Common myeloid progenitor, CD34-positive (primary cell): ENCODE data around the gene HPRT1.
"Not testable (repeated sequence)": the region's sequence is repeated elsewhere in the genome, so short reads cannot be mapped to it uniquely, and the experiment has no call there.

Experiments
- CTCF ChIA-PET: fragments of 350-600 bp; sonication (Branson Sonifier 250); formaldehyde crosslinking; loops from one replicate; lab custom pipeline; 2021; ENCODE audit warnings: antibody characterized with exemption; lab: Charles Lee
- POLR2A ChIA-PET: fragments of 350-600 bp; sonication (Branson Sonifier 250); formaldehyde crosslinking; loops from one replicate; lab custom pipeline; 2021; ENCODE audit warnings: antibody characterized with exemption; lab: Charles Lee
- DNase-seq, 3 donors: peaks; one replicate each; pipeline versions ENCODE4 v3.0.0 to v3.0.0-alpha.2; 2013
- H3K27ac ChIP-seq, 2 experiments: 1 replicate in 1 of 2; 2 replicates in 1 of 2; pipeline ENCODE4 v1.7.0; 2013; ENCODE audit warnings: inconsistent platforms in 2 of 2, low read length in 2 of 2, mild to moderate bottlenecking in 2 of 2, low read depth in 1 of 2, moderate library complexity in 1 of 2; ENCODE audit not compliant: severe bottlenecking in 2 of 2, insufficient read depth in 1 of 2, poor library complexity in 1 of 2
- H3K27me3 ChIP-seq, 5 experiments: replicated peaks in 2 of 5; 1 replicate in 3 of 5; 2 replicates in 2 of 5; pipeline versions ENCODE4 v1.6.1 to v1.7.0; 2013; ENCODE audit warnings: low read length in 4 of 5, mild to moderate bottlenecking in 2 of 5, moderate library complexity in 2 of 5, inconsistent platforms in 1 of 5; ENCODE audit not compliant: insufficient read depth in 5 of 5, control insufficient read depth in 4 of 5
- H3K36me3 ChIP-seq, 4 experiments: 1 replicate in 2 of 4; 2 replicates in 2 of 4; pipeline versions ENCODE4 v1.6.1 to v1.7.0; 2013; ENCODE audit warnings: low read length in 3 of 4, control low read depth in 1 of 4, mild to moderate bottlenecking in 1 of 4; ENCODE audit not compliant: control insufficient read depth in 4 of 4, insufficient read depth in 4 of 4
- H3K4me1 ChIP-seq, 4 experiments: 1 replicate in 3 of 4; 2 replicates in 1 of 4; pipeline versions ENCODE4 v1.6.1 to v1.7.1; 2013; ENCODE audit warnings: low read length in 3 of 4, mild to moderate bottlenecking in 3 of 4, control low read depth in 1 of 4, inconsistent platforms in 1 of 4, moderate library complexity in 1 of 4; ENCODE audit not compliant: control insufficient read depth in 4 of 4, insufficient read depth in 4 of 4; ENCODE audit errors: control extremely low read depth in 1 of 4
- H3K4me3 ChIP-seq, 7 experiments: 1 replicate in 4 of 7; 2 replicates in 3 of 7; pipeline versions ENCODE4 v1.5.1 to v1.7.0; 2013; ENCODE audit warnings: mild to moderate bottlenecking in 7 of 7, low read length in 6 of 7, moderate library complexity in 6 of 7, inconsistent platforms in 2 of 7, low read depth in 2 of 7, control low read depth in 1 of 7; ENCODE audit not compliant: insufficient read depth in 4 of 7, control insufficient read depth in 1 of 7; ENCODE audit errors: extremely low read depth in 1 of 7
- H3K9me3 ChIP-seq, 5 experiments: 1 replicate in 4 of 5; 2 replicates in 1 of 5; pipeline versions ENCODE4 v1.6.1 to v1.7.1; 2013; ENCODE audit warnings: low read length in 4 of 5, mild to moderate bottlenecking in 2 of 5, inconsistent platforms in 1 of 5, low read depth in 1 of 5, moderate library complexity in 1 of 5; ENCODE audit not compliant: control insufficient read depth in 4 of 5, insufficient read depth in 2 of 5; ENCODE audit errors: control extremely low read depth in 1 of 5
- WGBS: methylation state at CpG from one replicate; pipeline ENCODE4 v1.1.5; 2013; ENCODE audit not compliant: insufficient coverage; 5-methylcytosine and 5-hydroxymethylcytosine counted together

Gene HPRT1

GRCh38 chrX:134454506-134454905 is 5.5 kb upstream of the HPRT1 start:
- ChIA-PET CTCF (no interaction called here), POLR2A (no interaction called here)
- peak in 1 of 3 donors; percentile 27 for DNase-seq
- H3K27ac ChIP-seq: no peak overlapping the region
- WGBS: 92% methylated on average over 4 of the region's 7 CpGs
- H3K9me3 ChIP-seq: no peaks in the 10 kb centered on the region
- peaks cover 0 to 9% (median 2%) of the 10 kb centered on the region in 4 experiments for H3K4me1 ChIP-seq
- H3K4me3 ChIP-seq: no peak overlapping the region
- no peaks in the 10 kb centered on the region for H3K27me3 ChIP-seq
- H3K36me3 ChIP-seq: no peaks in the 10 kb centered on the region

GRCh38 chrX:134457708-134458107 is 2.3 kb upstream of the HPRT1 start:
- CTCF ChIA-PET: interaction anchor here (1.6 kb wide), 1 partner anchor 30 kb away, joined by 3 read pairs; no protein-coding TSS in a partner anchor
- POLR2A ChIA-PET: no interaction called here
- 71% methylated on average over 5 of the region's 5 CpGs for WGBS

GRCh38 chrX:134459683-134460004 is 321 bp upstream of the HPRT1 start:
- Histone ChIP-seq H3K4me1 (peaks cover 0 to 17% (median 11%) of the 10 kb centered on the region in 4 experiments), H3K36me3 (no peaks in the 10 kb centered on the region), H3K4me3 (peak overlapping the region; percentile 31 to 79 (median 66)), H3K27me3 (no peaks in the 10 kb centered on the region), H3K27ac (no peak overlapping the region), H3K9me3 (no peaks in the 10 kb centered on the region)
- WGBS: 39% methylated on average over 12 of the region's 12 CpGs
- peak in 1 of 3 donors; percentile 15 for DNase-seq
- ChIA-PET CTCF (no interaction called here), POLR2A (no interaction called here)

More at GRCh38 chrX:134457708-134458107, 2.3 kb upstream of the HPRT1 start:
- Histone ChIP-seq H3K27ac (no peak overlapping the region), H3K27me3 (no peaks in the 10 kb centered on the region), H3K36me3 (no peaks in the 10 kb centered on the region), H3K9me3 (no peaks in the 10 kb centered on the region), H3K4me1 (peaks cover 0 to 19% (median 9%) of the 10 kb centered on the region in 4 experiments), H3K4me3 (no peak overlapping the region)
- DNase-seq: no peak

DNA sequence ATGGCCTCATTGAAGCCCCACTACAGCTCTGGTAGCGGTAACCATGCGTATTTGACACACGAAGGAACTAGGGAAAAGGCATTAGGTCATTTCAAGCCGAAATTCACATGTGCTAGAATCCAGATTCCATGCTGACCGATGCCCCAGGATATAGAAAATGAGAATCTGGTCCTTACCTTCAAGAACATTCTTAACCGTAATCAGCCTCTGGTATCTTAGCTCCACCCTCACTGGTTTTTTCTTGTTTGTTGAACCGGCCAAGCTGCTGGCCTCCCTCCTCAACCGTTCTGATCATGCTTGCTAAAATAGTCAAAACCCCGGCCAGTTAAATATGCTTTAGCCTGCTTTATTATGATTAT is 876 bp downstream of the HPRT1 start:
- ChIA-PET POLR2A (no interaction called here), CTCF (no interaction called here)
- Histone ChIP-seq H3K27me3 (no peaks in the 10 kb centered on the region), H3K36me3 (no peaks in the 10 kb centered on the region), H3K4me3 (peak overlapping the region; percentile 58 to 79 (median 70)), H3K27ac (peak overlapping the region in 1 of 2 experiments; percentile 73), H3K4me1 (peaks cover 0 to 17% (median 11%) of the 10 kb centered on the region in 4 experiments), H3K9me3 (no peaks in the 10 kb centered on the region)
- 44% methylated on average over 7 of the region's 9 CpGs for WGBS
- DNase-seq: peak in 1 of 3 donors; percentile 3

DNA sequence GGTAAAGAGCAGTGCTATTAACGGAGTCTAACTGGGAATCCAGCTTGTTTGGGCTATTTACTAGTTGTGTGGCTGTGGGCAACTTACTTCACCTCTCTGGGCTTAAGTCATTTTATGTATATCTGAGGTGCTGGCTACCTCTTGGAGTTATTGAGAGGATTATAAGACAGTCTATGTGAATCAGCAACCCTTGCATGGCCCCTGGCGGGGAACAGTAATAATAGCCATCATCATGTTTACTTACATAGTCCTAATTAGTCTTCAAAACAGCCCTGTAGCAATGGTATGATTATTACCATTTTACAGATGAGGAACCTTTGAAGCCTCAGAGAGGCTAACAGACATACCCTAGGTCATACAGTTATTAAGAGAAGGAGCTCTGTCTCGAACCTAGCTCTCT is 1.5 kb downstream of the HPRT1 start:
- no peaks in the 10 kb centered on the region for H3K9me3 ChIP-seq
- no peak overlapping the region for H3K27ac ChIP-seq
- H3K4me1 ChIP-seq: peaks cover 0 to 17% (median 11%) of the 10 kb centered on the region in 4 experiments
- no peak for DNase-seq
- H3K27me3 ChIP-seq: no peaks in the 10 kb centered on the region
- 75% methylated on average over 1 of the region's 3 CpGs for WGBS
- CTCF ChIA-PET: no interaction called here
- peak overlapping the region in 3 of 7 experiments; percentile 7 to 74 (median 66) for H3K4me3 ChIP-seq
- H3K36me3 ChIP-seq: no peaks in the 10 kb centered on the region
- POLR2A ChIA-PET: no interaction called here

DNA sequence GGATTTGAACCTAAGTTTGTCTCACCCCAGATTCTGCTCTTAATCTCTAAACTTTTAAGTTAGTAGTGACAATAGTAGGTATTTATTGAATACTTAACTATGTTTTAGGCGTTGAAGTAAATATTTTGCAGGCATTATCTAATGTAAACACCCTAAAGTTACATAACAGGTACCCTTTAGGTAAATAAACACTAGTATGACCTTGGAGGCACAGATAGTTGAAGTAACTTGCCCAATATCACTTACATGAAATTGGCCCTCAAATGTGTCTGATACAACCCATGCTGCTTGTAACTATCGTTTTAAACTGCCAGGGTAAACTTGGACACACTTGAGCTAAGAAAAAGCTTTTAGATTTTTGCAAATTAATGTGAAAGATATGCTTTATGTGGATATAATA is 3.0 kb downstream of the HPRT1 start:
- POLR2A ChIA-PET: no interaction called here
- Histone ChIP-seq H3K36me3 (no peaks in the 10 kb centered on the region), H3K4me1 (peaks cover 0 to 12% (median 9%) of the 10 kb centered on the region in 4 experiments), H3K9me3 (no peaks in the 10 kb centered on the region), H3K27me3 (no peaks in the 10 kb centered on the region), H3K27ac (no peak overlapping the region), H3K4me3 (no peak overlapping the region)
- no peak for DNase-seq
- no CpG with 5 or more reads among the region's 2 CpGs for WGBS
- CTCF ChIA-PET: interaction anchor here (0.6 kb wide), 1 partner anchor 300 kb away, joined by 3 read pairs; no protein-coding TSS in a partner anchor

DNA sequence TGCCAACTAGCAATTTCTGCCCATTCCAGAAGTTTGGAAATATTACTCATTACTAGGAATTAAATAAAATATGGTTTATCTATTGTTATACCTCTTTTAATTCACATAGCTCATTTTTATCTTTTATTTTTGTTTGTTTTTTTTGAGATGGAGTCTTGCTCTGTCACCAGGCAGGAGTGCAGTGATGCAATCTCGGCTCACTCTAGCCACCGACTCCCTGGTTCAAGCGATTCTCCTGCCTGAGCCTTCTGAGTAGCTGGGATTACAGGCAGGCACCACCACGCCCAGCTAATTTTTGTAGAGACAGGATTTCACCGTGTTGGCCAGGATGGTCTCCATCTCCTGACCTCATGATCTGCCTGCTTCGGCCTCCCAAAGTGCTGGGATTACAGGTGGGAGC is 4.5 kb downstream of the HPRT1 start:
- H3K36me3 ChIP-seq, H3K27me3 ChIP-seq, H3K9me3 ChIP-seq, CTCF ChIA-PET, H3K4me3 ChIP-seq, H3K27ac ChIP-seq, POLR2A ChIA-PET, DNase-seq: not testable (repeated sequence)
- peaks cover 0 to 16% (median 10%) of the 10 kb centered on the region in 4 experiments for H3K4me1 ChIP-seq
- 91% methylated on average over 5 of the region's 6 CpGs for WGBS
